ENCODE measurements around the gene AKT1S1.

The AKT1S1 gene

GRCh38 chr19:49866933-49867782, 10.0 kb downstream of the AKT1S1 start, which contains the start of gene PNKP:
Gene PNKP (minus strand): TSS chr19:49867576. CDS start chr19:49867204, 372 bp downstream.
- peak; percentile 98 for DNase-seq

GRCh38 chr19:49864890-49865289, 12.3 kb downstream of the AKT1S1 start:
- DNase-seq = no peak

GRCh38 chr19:49863935-49864320, 13.2 kb downstream of the AKT1S1 start:
- DNase-seq = no peak

GRCh38 chr19:49863254-49863934, 13.8 kb downstream of the AKT1S1 start:
- DNase-seq = no peak

GRCh38 chr19:49862391-49863253, 14.5 kb downstream of the AKT1S1 start:
- DNase-seq = peak; percentile 30

- DNase-seq = no peak
Observed at GRCh38 chr19:49861541-49862378, 15.4 kb downstream of the AKT1S1 start.

- no peak for DNase-seq
Observed at GRCh38 chr19:49861107-49861506, 16.0 kb downstream of the AKT1S1 start.

- DNase-seq = no peak
Observed at GRCh38 chr19:49860336-49861102, 16.6 kb downstream of the AKT1S1 start.

- DNase-seq = no peak
Observed at GRCh38 chr19:49859682-49860335, 17.3 kb downstream of the AKT1S1 start.

GRCh38 chr19:49858088-49858985, 18.8 kb downstream of the AKT1S1 start:
- no peak for DNase-seq

- no peak for DNase-seq
Observed at GRCh38 chr19:49857838-49858087, 19.4 kb downstream of the AKT1S1 start.

GRCh38 chr19:49857061-49857837, 19.9 kb downstream of the AKT1S1 start:
- DNase-seq = no peak

GRCh38 chr19:49856574-49857021, 20.6 kb downstream of the AKT1S1 start:
- DNase-seq = no peak

GRCh38 chr19:49855676-49856573, 21.2 kb downstream of the AKT1S1 start:
- no peak for DNase-seq

GRCh38 chr19:49855277-49855675, 21.9 kb downstream of the AKT1S1 start:
- DNase-seq = no peak

- no peak for DNase-seq
Observed at GRCh38 chr19:49854378-49855263, 22.5 kb downstream of the AKT1S1 start.

- no peak for DNase-seq
Observed at GRCh38 chr19:49853852-49854377, 23.2 kb downstream of the AKT1S1 start.

Measured in NCI-H146 (cell line).